Osteoblast (primary cell): ENCODE measurements around the gene WDR75. TPM values are rescaled to one million over a fixed set of nuclear protein-coding genes. Genes with fewer than 3 reads are reported as not detected.
"Not testable (repeated sequence)": the region's sequence is repeated elsewhere in the genome, so short reads cannot be mapped to it uniquely, and the experiment has no call there.

ENCODE experiments used
- DNase-seq: peaks from one replicate; pipeline ENCODE4 v3.0.0; 2011; ENCODE audit warnings: low spot score, mixed read lengths; ENCODE audit not compliant: insufficient read length; ENCODE audit errors: missing footprints
- H2AFZ ChIP-seq: 2 replicates; pipeline ENCODE4 v1.6.0; 2011; ENCODE audit warnings: mild to moderate bottlenecking, low read length
- H3K27ac ChIP-seq: 2 replicates; pipeline ENCODE4 v1.5.1; 2011; ENCODE audit warnings: mild to moderate bottlenecking, low read depth, low read length, moderate library complexity
- H3K27me3 ChIP-seq: 2 replicates; pipeline ENCODE4 v1.6.0; 2012; ENCODE audit warnings: mild to moderate bottlenecking, control low read depth, inconsistent platforms, low read length, moderate library complexity; ENCODE audit not compliant: insufficient read depth
- H3K36me3 ChIP-seq: 2 replicates; pipeline ENCODE4 v1.5.1; 2011; ENCODE audit warnings: mild to moderate bottlenecking, low read length, control low read depth, moderate library complexity; ENCODE audit not compliant: insufficient read depth
- H3K4me1 ChIP-seq: 2 replicates; pipeline ENCODE4 v1.5.1; 2011; ENCODE audit warnings: mild to moderate bottlenecking, low read length, control low read depth, moderate library complexity; ENCODE audit not compliant: insufficient read depth
- H3K4me2 ChIP-seq: 2 replicates; pipeline ENCODE4 v1.6.0; 2011; ENCODE audit warnings: mild to moderate bottlenecking, low read length; ENCODE audit not compliant: insufficient read depth
- H3K4me3 ChIP-seq: fragments of 200-600 bp; sonication (generic); 3 replicates; pipeline ENCODE4 v1.5.1; 2012; ENCODE audit warnings: mild to moderate bottlenecking, low read length, inconsistent platforms; ENCODE audit not compliant: insufficient read depth
- H3K79me2 ChIP-seq: 2 replicates; pipeline ENCODE4 v1.6.0; 2012; ENCODE audit warnings: mild to moderate bottlenecking, low read length, control low read depth, inconsistent platforms; ENCODE audit not compliant: insufficient read depth
- H3K9me3 ChIP-seq: 2 replicates; pipeline ENCODE4 v1.5.1; 2011; ENCODE audit warnings: low read depth, low read length, control low read depth
- H4K20me1 ChIP-seq: 2 replicates; pipeline ENCODE4 v1.6.0; 2012; ENCODE audit warnings: mild to moderate bottlenecking, low read length, control low read depth; ENCODE audit not compliant: insufficient read depth
- total RNA-seq: library from RNA; depleted of rRNA; stranded (reverse); fragments of >200 nt; gene quantifications from 2 replicates; pipeline ENCODE4 v1.2.3, GENCODE V29; 2012
- TF ChIP-seq, protein P1 (sequence below): IDR thresholded peaks from 2 replicates; pipeline ENCODE4 v1.5.1; 2011; ENCODE audit warnings: mild to moderate bottlenecking, low read depth, low read length, moderate library complexity; ENCODE audit errors: extremely low read depth

The WDR75 gene
- total RNA-seq, 1 donor, result 36.2 TPM

DNA sequence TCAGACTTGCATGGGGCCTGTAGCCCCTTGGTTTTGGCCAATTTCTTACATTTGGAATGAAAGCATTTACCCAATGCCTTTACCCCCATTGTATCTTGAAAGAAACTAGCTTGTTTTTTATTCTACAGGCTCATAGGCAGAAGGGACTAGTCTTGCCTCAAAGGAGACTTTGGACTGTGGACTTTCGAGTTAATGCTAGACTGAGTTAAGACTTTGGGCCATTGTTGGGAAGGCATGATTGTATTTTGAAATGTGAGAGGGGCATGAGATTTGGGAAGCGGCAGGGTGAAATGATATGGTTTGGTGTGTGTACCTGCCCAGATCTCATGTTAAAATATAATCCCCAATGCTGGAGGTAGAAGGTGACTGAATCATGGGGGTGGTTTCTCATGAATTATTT is 13.4 kb upstream of the WDR75 start:
- TF ChIP-seq, protein P1, sequence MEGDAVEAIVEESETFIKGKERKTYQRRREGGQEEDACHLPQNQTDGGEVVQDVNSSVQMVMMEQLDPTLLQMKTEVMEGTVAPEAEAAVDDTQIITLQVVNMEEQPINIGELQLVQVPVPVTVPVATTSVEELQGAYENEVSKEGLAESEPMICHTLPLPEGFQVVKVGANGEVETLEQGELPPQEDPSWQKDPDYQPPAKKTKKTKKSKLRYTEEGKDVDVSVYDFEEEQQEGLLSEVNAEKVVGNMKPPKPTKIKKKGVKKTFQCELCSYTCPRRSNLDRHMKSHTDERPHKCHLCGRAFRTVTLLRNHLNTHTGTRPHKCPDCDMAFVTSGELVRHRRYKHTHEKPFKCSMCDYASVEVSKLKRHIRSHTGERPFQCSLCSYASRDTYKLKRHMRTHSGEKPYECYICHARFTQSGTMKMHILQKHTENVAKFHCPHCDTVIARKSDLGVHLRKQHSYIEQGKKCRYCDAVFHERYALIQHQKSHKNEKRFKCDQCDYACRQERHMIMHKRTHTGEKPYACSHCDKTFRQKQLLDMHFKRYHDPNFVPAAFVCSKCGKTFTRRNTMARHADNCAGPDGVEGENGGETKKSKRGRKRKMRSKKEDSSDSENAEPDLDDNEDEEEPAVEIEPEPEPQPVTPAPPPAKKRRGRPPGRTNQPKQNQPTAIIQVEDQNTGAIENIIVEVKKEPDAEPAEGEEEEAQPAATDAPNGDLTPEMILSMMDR, result no peak
- Histone ChIP-seq H4K20me1 (no peaks in the 10 kb centered on the region), H3K9me3 (no peaks in the 10 kb centered on the region), H3K4me3 (no peak overlapping the region), H3K27me3 (no peaks in the 10 kb centered on the region), H2AFZ (no peak overlapping the region), H3K4me2 (no peak overlapping the region), H3K27ac (no peak overlapping the region), H3K4me1 (peaks cover 4% of the 10 kb centered on the region), H3K36me3 (no peaks in the 10 kb centered on the region), H3K79me2 (no peaks in the 10 kb centered on the region)
- no peak for DNase-seq

DNA sequence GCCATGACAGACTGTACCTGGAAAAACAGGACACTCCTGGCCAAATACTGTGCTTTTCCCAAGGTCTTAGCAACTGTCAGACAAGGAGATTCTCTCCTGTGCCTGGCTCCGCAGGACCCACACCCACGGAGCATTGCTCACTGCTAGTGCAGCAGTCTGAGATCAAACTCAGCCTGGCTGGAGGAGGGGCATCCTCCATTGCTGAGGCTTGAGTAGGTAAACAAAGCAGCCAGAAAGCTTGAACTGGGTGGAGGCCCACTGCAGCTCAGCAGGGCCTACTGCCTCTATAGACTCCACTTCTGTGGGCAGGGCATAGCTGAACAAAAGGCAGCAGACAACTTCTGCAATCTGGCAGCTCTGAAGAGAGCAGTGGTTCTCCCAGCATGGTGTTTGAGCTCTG is 10.8 kb upstream of the WDR75 start:
- H3K36me3 ChIP-seq, H3K9me3 ChIP-seq, H3K79me2 ChIP-seq, H4K20me1 ChIP-seq, H3K27ac ChIP-seq, H3K4me3 ChIP-seq, DNase-seq, H3K27me3 ChIP-seq, H3K4me1 ChIP-seq: not testable (repeated sequence)
- peak overlapping the region; percentile 56 for H2AFZ ChIP-seq
- peak overlapping the region; percentile 16 for H3K4me2 ChIP-seq

DNA sequence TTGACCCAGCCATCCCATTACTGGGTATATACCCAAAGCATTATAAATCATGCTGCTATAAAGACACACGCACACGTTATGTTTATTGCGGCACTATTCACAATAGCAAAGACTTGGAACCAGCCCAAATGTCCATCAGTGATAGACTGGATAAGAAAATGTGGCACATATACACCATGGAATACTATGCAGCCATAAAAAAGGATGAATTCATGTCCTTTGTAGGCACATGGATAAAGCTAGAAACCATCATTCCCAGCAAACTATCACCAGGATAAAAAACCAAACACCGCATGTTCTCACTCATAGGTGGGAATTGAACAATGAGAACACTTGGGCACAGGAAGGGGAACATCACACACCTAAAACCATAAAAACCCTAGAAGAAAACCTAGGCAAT is 5.5 kb upstream of the WDR75 start:
- H3K9me3 ChIP-seq, H3K36me3 ChIP-seq, H2AFZ ChIP-seq, H3K4me2 ChIP-seq, H3K27me3 ChIP-seq, DNase-seq, H3K27ac ChIP-seq, H3K4me3 ChIP-seq, H3K4me1 ChIP-seq, H4K20me1 ChIP-seq, H3K79me2 ChIP-seq: not testable (repeated sequence)

DNA sequence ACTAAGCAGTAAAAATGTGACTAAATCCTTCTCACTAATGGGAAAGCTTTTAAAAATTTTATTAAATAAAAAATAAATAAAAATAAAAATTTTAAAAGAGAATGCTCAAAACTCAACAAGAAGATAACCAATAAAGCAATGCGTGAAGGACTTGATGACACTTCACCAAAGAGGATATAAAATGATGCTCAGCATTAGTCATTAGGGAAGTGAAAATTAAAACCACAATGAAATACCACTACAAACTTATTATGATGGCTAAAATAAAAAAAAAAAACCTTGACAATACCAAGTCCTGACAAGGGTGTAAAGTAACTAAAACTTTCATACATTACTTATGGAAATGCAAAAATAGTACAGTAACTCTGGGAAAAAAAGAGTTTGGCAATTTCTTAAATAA is 3.3 kb upstream of the WDR75 start:
- DNase-seq, result no peak
- no peak overlapping the region for H3K4me2 ChIP-seq
- no peaks in the 10 kb centered on the region for H3K9me3 ChIP-seq
- H3K4me3 ChIP-seq, result no peak overlapping the region
- H3K27ac ChIP-seq, result no peak overlapping the region
- H3K4me1 ChIP-seq, result peaks cover 15% of the 10 kb centered on the region
- no peaks in the 10 kb centered on the region for H3K36me3 ChIP-seq
- H2AFZ ChIP-seq, result no peak overlapping the region
- no peaks in the 10 kb centered on the region for H4K20me1 ChIP-seq
- TF ChIP-seq, protein P1, result no peak
- peaks cover 17% of the 10 kb centered on the region for H3K79me2 ChIP-seq
- no peaks in the 10 kb centered on the region for H3K27me3 ChIP-seq

DNA sequence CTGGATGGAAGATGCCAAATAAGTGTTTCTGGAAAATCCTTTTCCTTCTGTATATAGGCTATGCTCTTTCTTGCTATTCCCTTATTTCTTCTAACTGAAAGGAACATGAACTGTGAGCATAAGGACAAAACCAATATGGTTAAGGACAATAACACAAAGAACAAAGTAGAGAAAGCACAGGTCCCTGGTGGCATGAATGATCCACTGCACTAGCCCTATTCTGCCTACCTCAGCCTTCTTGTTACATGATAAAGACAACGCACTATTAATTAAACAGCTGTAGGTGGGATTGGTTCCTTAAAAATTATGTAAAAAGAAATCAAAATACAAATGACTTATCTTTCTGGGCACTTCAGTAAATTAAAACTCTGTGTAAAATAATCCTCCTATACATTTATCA is 1.9 kb upstream of the WDR75 start:
- peaks cover 9% of the 10 kb centered on the region for H4K20me1 ChIP-seq
- no peak for DNase-seq
- no peak overlapping the region for H3K4me3 ChIP-seq
- H3K36me3 ChIP-seq, result no peaks in the 10 kb centered on the region
- no peaks in the 10 kb centered on the region for H3K9me3 ChIP-seq
- TF ChIP-seq, protein P1, result peak; percentile 33
- H3K4me1 ChIP-seq, result peaks cover 19% of the 10 kb centered on the region
- H3K79me2 ChIP-seq, result peaks cover 31% of the 10 kb centered on the region
- no peaks in the 10 kb centered on the region for H3K27me3 ChIP-seq
- H3K4me2 ChIP-seq, result no peak overlapping the region
- H2AFZ ChIP-seq, result no peak overlapping the region
- H3K27ac ChIP-seq, result no peak overlapping the region
